Measurements from ENCODE around the gene IL17RC. TPM values are rescaled to one million over a fixed set of nuclear protein-coding genes. Genes with fewer than 3 reads are reported as not detected.

IL17RC gene
- total RNA-seq, 1 donor from 2014 or later: 20.1 TPM

DNA sequence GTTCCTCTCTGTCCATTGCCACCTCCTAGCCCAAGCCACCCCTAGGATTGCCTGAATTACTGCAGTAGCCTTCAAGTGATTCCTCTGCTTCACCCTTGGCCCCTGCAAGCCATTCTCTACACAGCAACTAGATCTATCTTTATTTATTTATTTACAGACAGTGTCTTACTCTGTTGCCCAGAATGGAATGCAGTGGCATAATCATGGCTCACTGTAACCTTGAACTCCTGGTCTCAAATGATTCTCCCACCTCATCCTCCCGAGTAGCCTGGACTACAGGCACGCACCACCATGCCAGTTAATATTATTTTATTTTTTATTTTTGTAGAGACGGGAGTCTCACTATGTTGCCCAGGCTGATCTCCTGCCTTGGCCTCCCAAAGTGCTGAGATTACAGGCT lies 28.4 kb upstream of the IL17RC start:
- peaks cover 13% of the 10 kb centered on the region for H3K4me1 ChIP-seq (ENCODE audit: insufficient read depth, low read length)
- H3K9me3 ChIP-seq (ENCODE audit: insufficient read depth, low read depth, low read length): no peaks in the 10 kb centered on the region
- Mint-ChIP-seq H3K36me3 (ENCODE audit: low read depth, unreplicated experiment) (peaks cover 8% of the 10 kb centered on the region), H3K27me3 (ENCODE audit: low read depth, unreplicated experiment) (no peaks in the 10 kb centered on the region), H3K27ac (ENCODE audit: unreplicated experiment) (no peak overlapping the region), H3K4me3 (ENCODE audit: unreplicated experiment) (no peak overlapping the region), H3K9me3 (ENCODE audit: unreplicated experiment) (no peaks in the 10 kb centered on the region), H3K4me1 (ENCODE audit: low read depth, unreplicated experiment) (peaks cover 17% of the 10 kb centered on the region)
- H3K27ac ChIP-seq (ENCODE audit: low read depth, low read length): no peak overlapping the region
- DNase-seq (ENCODE audit: low read depth) (no peak), FAIRE-seq (no peak)
- no peak overlapping the region for H2AFZ ChIP-seq (ENCODE audit: low read depth, low read length)
- no peak for TF ChIP-seq EZH2 (IDR thresholded peaks at IDR 0.05; ENCODE audit: insufficient read depth, low read length)
- TF ChIP-seq, protein P1, sequence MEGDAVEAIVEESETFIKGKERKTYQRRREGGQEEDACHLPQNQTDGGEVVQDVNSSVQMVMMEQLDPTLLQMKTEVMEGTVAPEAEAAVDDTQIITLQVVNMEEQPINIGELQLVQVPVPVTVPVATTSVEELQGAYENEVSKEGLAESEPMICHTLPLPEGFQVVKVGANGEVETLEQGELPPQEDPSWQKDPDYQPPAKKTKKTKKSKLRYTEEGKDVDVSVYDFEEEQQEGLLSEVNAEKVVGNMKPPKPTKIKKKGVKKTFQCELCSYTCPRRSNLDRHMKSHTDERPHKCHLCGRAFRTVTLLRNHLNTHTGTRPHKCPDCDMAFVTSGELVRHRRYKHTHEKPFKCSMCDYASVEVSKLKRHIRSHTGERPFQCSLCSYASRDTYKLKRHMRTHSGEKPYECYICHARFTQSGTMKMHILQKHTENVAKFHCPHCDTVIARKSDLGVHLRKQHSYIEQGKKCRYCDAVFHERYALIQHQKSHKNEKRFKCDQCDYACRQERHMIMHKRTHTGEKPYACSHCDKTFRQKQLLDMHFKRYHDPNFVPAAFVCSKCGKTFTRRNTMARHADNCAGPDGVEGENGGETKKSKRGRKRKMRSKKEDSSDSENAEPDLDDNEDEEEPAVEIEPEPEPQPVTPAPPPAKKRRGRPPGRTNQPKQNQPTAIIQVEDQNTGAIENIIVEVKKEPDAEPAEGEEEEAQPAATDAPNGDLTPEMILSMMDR (IDR thresholded peaks at IDR 0.05; ENCODE audit: insufficient read depth, low read depth, low read length): no peak
- no peak overlapping the region for H3K4me3 ChIP-seq (ENCODE audit: insufficient read depth, low read depth, low read length)
- H3K4me2 ChIP-seq (ENCODE audit: low read length): no peak overlapping the region
- H3K79me2 ChIP-seq (ENCODE audit: insufficient read depth, low read length): peaks cover 26% of the 10 kb centered on the region
- H3K9ac ChIP-seq (ENCODE audit: low read length): no peak overlapping the region
- peaks cover 11% of the 10 kb centered on the region for H4K20me1 ChIP-seq (ENCODE audit: insufficient read depth, low read length)
- no peaks in the 10 kb centered on the region for H3K27me3 ChIP-seq (ENCODE audit: insufficient read depth, low read length)
- H3K36me3 ChIP-seq (ENCODE audit: insufficient read depth, low read length): peaks cover 9% of the 10 kb centered on the region

DNA sequence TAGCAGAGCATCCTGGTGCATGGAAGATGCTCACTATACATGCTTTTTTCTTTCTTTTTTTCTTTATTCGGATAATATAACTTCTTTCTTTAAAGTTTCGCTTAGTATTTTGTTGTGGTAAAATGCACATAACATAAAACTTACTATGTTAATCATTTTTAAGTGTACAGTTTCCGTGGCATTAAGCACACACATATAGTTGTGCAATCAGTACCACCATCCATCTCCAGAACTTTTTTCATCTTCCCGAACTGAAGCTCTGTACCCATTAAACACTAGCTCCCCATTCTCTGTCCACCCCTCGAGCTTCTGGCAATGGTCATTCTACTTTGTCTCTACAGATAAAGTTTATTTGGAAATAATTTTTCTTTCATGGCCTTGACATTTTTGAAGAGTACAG lies 27.5 kb upstream of the IL17RC start:
- Histone ChIP-seq H3K4me1 (ENCODE audit: insufficient read depth, low read length) (peaks cover 15% of the 10 kb centered on the region), H3K9me3 (ENCODE audit: insufficient read depth, low read depth, low read length) (no peaks in the 10 kb centered on the region), H3K27me3 (ENCODE audit: insufficient read depth, low read length) (no peaks in the 10 kb centered on the region), H4K20me1 (ENCODE audit: insufficient read depth, low read length) (peaks cover 18% of the 10 kb centered on the region), H3K79me2 (ENCODE audit: insufficient read depth, low read length) (peaks cover 26% of the 10 kb centered on the region), H3K36me3 (ENCODE audit: insufficient read depth, low read length) (peaks cover 9% of the 10 kb centered on the region), H3K4me3 (ENCODE audit: insufficient read depth, low read depth, low read length) (no peak overlapping the region), H3K9ac (ENCODE audit: low read length) (no peak overlapping the region), H2AFZ (ENCODE audit: low read depth, low read length) (no peak overlapping the region), H3K4me2 (ENCODE audit: low read length) (no peak overlapping the region), H3K27ac (ENCODE audit: low read depth, low read length) (no peak overlapping the region)
- TF ChIP-seq, protein P1 (IDR thresholded peaks at IDR 0.05; ENCODE audit: insufficient read depth, low read depth, low read length): no peak
- no peak for TF ChIP-seq EZH2 (IDR thresholded peaks at IDR 0.05; ENCODE audit: insufficient read depth, low read length)
- Mint-ChIP-seq H3K27me3 (ENCODE audit: low read depth, unreplicated experiment) (no peaks in the 10 kb centered on the region), H3K36me3 (ENCODE audit: low read depth, unreplicated experiment) (peaks cover 15% of the 10 kb centered on the region), H3K4me1 (ENCODE audit: low read depth, unreplicated experiment) (peaks cover 16% of the 10 kb centered on the region), H3K9me3 (ENCODE audit: unreplicated experiment) (no peaks in the 10 kb centered on the region), H3K4me3 (ENCODE audit: unreplicated experiment) (no peak overlapping the region), H3K27ac (ENCODE audit: unreplicated experiment) (no peak overlapping the region)
- no peak for FAIRE-seq
- no peak for DNase-seq (ENCODE audit: low read depth)

DNA sequence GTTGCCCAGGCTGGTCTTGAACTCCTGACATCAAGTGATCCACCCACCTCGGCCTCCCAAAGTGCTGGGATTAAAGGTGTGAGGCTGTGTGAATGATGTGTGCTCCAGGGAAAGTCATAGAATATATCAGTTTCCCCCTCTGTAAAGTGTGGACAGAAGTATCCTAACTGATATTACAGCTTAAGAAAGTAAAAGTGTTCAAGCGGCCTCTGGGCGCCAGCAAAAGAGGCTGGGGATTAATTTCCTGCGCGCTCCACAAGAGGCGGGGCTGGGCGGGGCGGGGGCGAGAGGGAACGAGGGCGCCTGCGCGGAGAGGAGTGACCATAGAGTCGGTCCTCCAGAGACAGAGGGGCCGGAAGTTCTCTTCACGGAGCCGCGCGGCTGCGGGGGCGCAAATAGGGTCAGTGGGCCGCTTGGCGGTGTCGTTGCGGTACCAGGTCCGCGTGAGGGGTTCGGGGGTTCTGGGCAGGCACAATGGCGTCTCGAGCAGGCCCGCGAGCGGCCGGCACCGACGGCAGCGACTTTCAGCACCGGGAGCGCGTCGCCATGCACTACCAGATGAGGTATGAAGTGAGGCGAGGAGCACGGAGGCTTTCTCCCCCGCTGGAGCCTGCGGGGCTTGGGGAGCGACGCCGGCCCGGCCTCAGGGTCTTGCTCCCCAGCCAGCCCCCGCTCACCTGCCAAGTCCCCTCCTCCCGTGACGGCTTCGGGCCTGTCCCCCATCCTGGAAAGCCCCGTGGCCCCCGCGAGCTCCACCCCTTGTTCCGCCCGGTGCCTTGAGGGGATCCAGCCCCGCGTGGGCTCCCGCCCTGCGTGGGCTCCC lies 26.4 kb upstream of the IL17RC start, which contains the start of gene JAGN1:
Gene JAGN1 (plus strand): TSS at position 362 of the 823 bp plus-strand sequence. CDS start 113 bp downstream, at position 475.
- H3K4me1 Mint-ChIP-seq (ENCODE audit: low read depth, unreplicated experiment): peaks cover 18% of the 10 kb centered on the region

More for the DNA sequence above, 26.4 kb upstream of the IL17RC start, which contains the start of gene JAGN1:
- TF ChIP-seq EZH2 (IDR thresholded peaks at IDR 0.05; ENCODE audit: insufficient read depth, low read length): no peak
- TF ChIP-seq, protein P1 (IDR thresholded peaks at IDR 0.05; ENCODE audit: insufficient read depth, low read depth, low read length): no peak
- FAIRE-seq (no peak), DNase-seq (ENCODE audit: low read depth) (peak; percentile 72)
- peak within 1 kb of the TSS; percentile 89 for H3K27ac Mint-ChIP-seq (ENCODE audit: unreplicated experiment)
- H3K9ac ChIP-seq (ENCODE audit: low read length): peak within 1 kb of the TSS; percentile 97
- peaks cover 12% of the 10 kb centered on the region for H3K36me3 ChIP-seq (ENCODE audit: insufficient read depth, low read length)
- H3K36me3 Mint-ChIP-seq (ENCODE audit: low read depth, unreplicated experiment): peaks cover 18% of the 10 kb centered on the region
- peak within 1 kb of the TSS; percentile 93 for H3K27ac ChIP-seq (ENCODE audit: low read depth, low read length)
- H3K9me3 Mint-ChIP-seq (ENCODE audit: unreplicated experiment): no peaks in the 10 kb centered on the region
- peaks cover 31% of the 10 kb centered on the region for H3K79me2 ChIP-seq (ENCODE audit: insufficient read depth, low read length)
- peaks cover 22% of the 10 kb centered on the region for H4K20me1 ChIP-seq (ENCODE audit: insufficient read depth, low read length)
- peak within 1 kb of the TSS; percentile 94 for H3K4me3 Mint-ChIP-seq (ENCODE audit: unreplicated experiment)
- peaks cover 9% of the 10 kb centered on the region for H3K4me1 ChIP-seq (ENCODE audit: insufficient read depth, low read length)
- H3K4me2 ChIP-seq (ENCODE audit: low read length): peak within 1 kb of the TSS; percentile 91
- no peaks in the 10 kb centered on the region for H3K27me3 ChIP-seq (ENCODE audit: insufficient read depth, low read length)
- peak within 1 kb of the TSS; percentile 95 for H2AFZ ChIP-seq (ENCODE audit: low read depth, low read length)
- no peaks in the 10 kb centered on the region for H3K9me3 ChIP-seq (ENCODE audit: insufficient read depth, low read depth, low read length)
- no peaks in the 10 kb centered on the region for H3K27me3 Mint-ChIP-seq (ENCODE audit: low read depth, unreplicated experiment)
- peak within 1 kb of the TSS; percentile 89 for H3K4me3 ChIP-seq (ENCODE audit: insufficient read depth, low read depth, low read length)
